Measurements from ENCODE around the gene NPTXR. TPM values are rescaled to one million over a fixed set of nuclear protein-coding genes. Genes with fewer than 3 reads are reported as not detected.

The NPTXR gene
- 116 and 129 TPM in 2 replicates for total RNA-seq (2021)
- Bru-seq, nascent RNA, result percentile 86 among the genes with signal in this experiment
- percentile 90 among the genes with signal in this experiment for BruChase-seq, experiment 1, labeled RNA remaining after a 2-hour chase
- BruChase-seq, experiment 2, labeled RNA remaining after a 6-hour chase, result percentile 96 among the genes with signal in this experiment
- long read RNA-seq, full-length matches to known transcripts, result 53 of 250 reads
- long read RNA-seq, partial matches to known transcripts, result 24 of 250 reads
- long read RNA-seq, other reads (novel, unspliced or antisense), result 173 of 250 reads

- intact Hi-C loops (cut with micrococcal nuclease; ENCODE audit: unreplicated experiment), result no loop called here
- Histone ChIP-seq H3K27ac (ENCODE audit: low read depth, low read length, poor library complexity, severe bottlenecking) (peak within 1 kb of the TSS; percentile 90), H3K4me3 (ENCODE audit: low read depth, low read length, poor library complexity, severe bottlenecking) (peak within 1 kb of the TSS; percentile 98), H3K4me1 (ENCODE audit: insufficient read depth, low read length, poor library complexity, severe bottlenecking) (peaks cover 33% of the 10 kb centered on the region), H3K27me3 (replicated peaks; ENCODE audit: insufficient read depth, low read depth, low read length, poor library complexity) (no peaks in the 10 kb centered on the region), H3K36me3 (ENCODE audit: insufficient read depth, low read length, poor library complexity, severe bottlenecking) (peaks cover 1% of the 10 kb centered on the region), H3K9me3 (ENCODE audit: low read depth, low read length, poor library complexity, severe bottlenecking) (no peaks in the 10 kb centered on the region)
- TF ChIP-seq, protein P1, sequence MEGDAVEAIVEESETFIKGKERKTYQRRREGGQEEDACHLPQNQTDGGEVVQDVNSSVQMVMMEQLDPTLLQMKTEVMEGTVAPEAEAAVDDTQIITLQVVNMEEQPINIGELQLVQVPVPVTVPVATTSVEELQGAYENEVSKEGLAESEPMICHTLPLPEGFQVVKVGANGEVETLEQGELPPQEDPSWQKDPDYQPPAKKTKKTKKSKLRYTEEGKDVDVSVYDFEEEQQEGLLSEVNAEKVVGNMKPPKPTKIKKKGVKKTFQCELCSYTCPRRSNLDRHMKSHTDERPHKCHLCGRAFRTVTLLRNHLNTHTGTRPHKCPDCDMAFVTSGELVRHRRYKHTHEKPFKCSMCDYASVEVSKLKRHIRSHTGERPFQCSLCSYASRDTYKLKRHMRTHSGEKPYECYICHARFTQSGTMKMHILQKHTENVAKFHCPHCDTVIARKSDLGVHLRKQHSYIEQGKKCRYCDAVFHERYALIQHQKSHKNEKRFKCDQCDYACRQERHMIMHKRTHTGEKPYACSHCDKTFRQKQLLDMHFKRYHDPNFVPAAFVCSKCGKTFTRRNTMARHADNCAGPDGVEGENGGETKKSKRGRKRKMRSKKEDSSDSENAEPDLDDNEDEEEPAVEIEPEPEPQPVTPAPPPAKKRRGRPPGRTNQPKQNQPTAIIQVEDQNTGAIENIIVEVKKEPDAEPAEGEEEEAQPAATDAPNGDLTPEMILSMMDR (conservative IDR thresholded peaks at IDR 0.05; ENCODE audit: low read depth, low read length), result no peak
- TF ChIP-seq EZH2 (IDR thresholded peaks at IDR 0.05; ENCODE audit: borderline replicate concordance, low read depth, low read length, poor library complexity, severe bottlenecking), result no peak
- CTCF ChIA-PET, result interaction anchor here (2.3 kb wide), 1 partner anchor 75 kb away, joined by 27 read pairs; no protein-coding TSS in a partner anchor
- DNase-seq (ENCODE audit: low spot score), result peak; percentile 80
- POLR2A ChIA-PET (ENCODE audit: low non-redundant PET), result no interaction called here
- BruUV-seq (replicated peaks), result no TSS peak
These were observed at the start of gene NPTXR for GRCh38 chr22:38843657-38844314. Gene NPTXR (minus strand): TSS chr22:38844028.

DNA sequence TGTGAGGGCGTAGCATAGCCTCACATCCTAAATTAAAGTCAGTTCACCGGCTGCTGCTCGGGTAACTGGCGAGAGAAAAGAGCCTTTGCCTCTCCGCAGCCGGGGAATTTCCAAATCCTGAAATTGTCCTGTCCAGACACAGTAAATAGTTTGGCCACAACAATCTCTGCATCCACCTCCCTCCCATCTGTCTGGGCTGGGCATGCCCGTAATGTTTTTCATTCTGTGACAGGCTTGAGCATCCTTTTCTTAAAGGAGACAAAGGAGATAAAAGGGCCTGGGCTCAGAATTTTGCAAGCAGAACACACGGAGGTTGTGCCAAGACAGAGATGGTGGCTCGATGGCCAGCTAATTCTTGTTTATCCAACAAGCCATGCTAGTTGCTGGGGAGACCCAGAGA is 47.4 kb upstream of the NPTXR start:
- CTCF ChIA-PET, result no interaction called here
- TF ChIP-seq, protein P1 (conservative IDR thresholded peaks at IDR 0.05; ENCODE audit: low read depth, low read length), result no peak
- no peak for TF ChIP-seq EZH2 (IDR thresholded peaks at IDR 0.05; ENCODE audit: borderline replicate concordance, low read depth, low read length, poor library complexity, severe bottlenecking)

DNA sequence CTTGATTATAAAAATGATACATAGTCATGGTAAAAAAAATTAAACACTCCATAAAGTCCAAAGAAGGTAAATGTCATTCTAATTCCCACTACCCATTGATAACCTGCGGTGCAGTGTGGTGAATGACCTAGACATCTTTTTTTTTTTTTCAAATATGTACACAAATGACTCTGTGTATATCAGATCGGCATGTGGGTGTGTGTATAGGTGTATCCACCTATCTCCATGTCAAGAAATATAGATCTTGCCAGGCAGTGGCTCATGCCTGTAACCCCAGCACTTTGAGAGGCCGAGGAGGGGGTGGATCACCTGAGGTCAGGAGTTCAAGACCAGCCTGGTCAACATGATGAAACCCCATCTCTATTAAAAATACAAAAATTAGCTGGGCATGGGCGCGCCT is 46.5 kb upstream of the NPTXR start:
- CTCF ChIA-PET, result no interaction called here
- no peak overlapping the region for H3K27ac ChIP-seq (ENCODE audit: low read depth, low read length, poor library complexity, severe bottlenecking)

More for the DNA sequence above, 47.4 kb upstream of the NPTXR start:
- H3K9me3 ChIP-seq (ENCODE audit: low read depth, low read length, poor library complexity, severe bottlenecking), result no peaks in the 10 kb centered on the region
- no peaks in the 10 kb centered on the region for H3K4me1 ChIP-seq (ENCODE audit: insufficient read depth, low read length, poor library complexity, severe bottlenecking)
- no peak for DNase-seq (ENCODE audit: low spot score)
- BruUV-seq (replicated peaks), result no TSS peak
- no peak overlapping the region for H3K27ac ChIP-seq (ENCODE audit: low read depth, low read length, poor library complexity, severe bottlenecking)
- POLR2A ChIA-PET (ENCODE audit: low non-redundant PET), result no interaction called here
- H3K4me3 ChIP-seq (ENCODE audit: low read depth, low read length, poor library complexity, severe bottlenecking), result no peak overlapping the region
- H3K36me3 ChIP-seq (ENCODE audit: insufficient read depth, low read length, poor library complexity, severe bottlenecking), result no peaks in the 10 kb centered on the region
- no peaks in the 10 kb centered on the region for H3K27me3 ChIP-seq (replicated peaks; ENCODE audit: insufficient read depth, low read depth, low read length, poor library complexity)
- intact Hi-C loops (cut with micrococcal nuclease; ENCODE audit: unreplicated experiment), result no loop called here

More for the DNA sequence above, 46.5 kb upstream of the NPTXR start:
- H3K27me3 ChIP-seq (replicated peaks; ENCODE audit: insufficient read depth, low read depth, low read length, poor library complexity), result no peaks in the 10 kb centered on the region
- no TSS peak for BruUV-seq (replicated peaks)
- TF ChIP-seq, protein P1 (conservative IDR thresholded peaks at IDR 0.05; ENCODE audit: low read depth, low read length), result no peak
- no peak for TF ChIP-seq EZH2 (IDR thresholded peaks at IDR 0.05; ENCODE audit: borderline replicate concordance, low read depth, low read length, poor library complexity, severe bottlenecking)
- intact Hi-C loops (cut with micrococcal nuclease; ENCODE audit: unreplicated experiment), result no loop called here
- H3K4me3 ChIP-seq (ENCODE audit: low read depth, low read length, poor library complexity, severe bottlenecking), result no peak overlapping the region
- POLR2A ChIA-PET (ENCODE audit: low non-redundant PET), result interaction anchor here (0.6 kb wide), 1 partner anchor 9 kb away, joined by 6 read pairs; no protein-coding TSS in a partner anchor
- no peaks in the 10 kb centered on the region for H3K36me3 ChIP-seq (ENCODE audit: insufficient read depth, low read length, poor library complexity, severe bottlenecking)
- no peaks in the 10 kb centered on the region for H3K4me1 ChIP-seq (ENCODE audit: insufficient read depth, low read length, poor library complexity, severe bottlenecking)
- no peak for DNase-seq (ENCODE audit: low spot score)
- H3K9me3 ChIP-seq (ENCODE audit: low read depth, low read length, poor library complexity, severe bottlenecking), result no peaks in the 10 kb centered on the region
